NCI-H2107 treated with DMSO at 0.1 percent for 48 hours (cell line): Measurements from ENCODE around the gene CPSF4L.
"Not testable (repeated sequence)": the region's sequence is repeated elsewhere in the genome, so short reads cannot be mapped to it uniquely, and the experiment has no call there.

Experiments
- DNase-seq: peaks from one replicate; lab custom pipeline; 2025; ENCODE audit not compliant: unreplicated experiment; lab: John Stamatoyannopoulos, UW

Gene CPSF4L

DNA sequence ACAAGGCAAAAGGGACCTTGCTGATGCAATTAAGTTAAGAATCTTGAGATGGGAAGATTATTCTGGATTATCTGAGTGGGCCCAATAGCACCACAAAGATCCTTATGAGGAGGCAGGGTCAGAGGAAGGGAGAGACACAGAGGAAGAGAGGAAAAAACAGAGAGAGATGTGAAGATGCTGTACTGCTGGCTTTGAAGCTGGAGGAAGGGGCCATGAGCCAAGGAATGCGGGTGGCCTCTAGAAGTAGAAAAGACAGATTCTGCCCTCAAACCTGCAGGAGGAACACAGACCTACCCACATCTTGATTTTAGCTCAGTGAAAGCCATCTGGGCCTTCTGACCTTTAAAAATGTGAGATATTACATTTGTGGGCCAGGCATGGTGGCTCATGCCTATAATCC, 8.1 kb upstream of the CPSF4L start:
- DNase-seq: no peak

DNA sequence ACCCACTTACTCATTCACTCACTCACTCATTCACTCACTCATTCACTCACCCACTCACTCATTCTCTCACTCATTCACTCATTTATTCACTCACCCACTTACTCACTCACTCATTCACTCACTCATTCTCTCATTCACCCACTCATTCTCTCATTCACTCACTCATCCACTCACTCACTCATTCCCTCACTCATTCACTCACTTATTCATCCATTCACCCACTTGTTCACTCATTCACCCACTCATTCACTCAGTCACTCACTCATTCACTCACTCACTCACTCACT, 7.6 kb upstream of the CPSF4L start:
- DNase-seq: no peak

DNA sequence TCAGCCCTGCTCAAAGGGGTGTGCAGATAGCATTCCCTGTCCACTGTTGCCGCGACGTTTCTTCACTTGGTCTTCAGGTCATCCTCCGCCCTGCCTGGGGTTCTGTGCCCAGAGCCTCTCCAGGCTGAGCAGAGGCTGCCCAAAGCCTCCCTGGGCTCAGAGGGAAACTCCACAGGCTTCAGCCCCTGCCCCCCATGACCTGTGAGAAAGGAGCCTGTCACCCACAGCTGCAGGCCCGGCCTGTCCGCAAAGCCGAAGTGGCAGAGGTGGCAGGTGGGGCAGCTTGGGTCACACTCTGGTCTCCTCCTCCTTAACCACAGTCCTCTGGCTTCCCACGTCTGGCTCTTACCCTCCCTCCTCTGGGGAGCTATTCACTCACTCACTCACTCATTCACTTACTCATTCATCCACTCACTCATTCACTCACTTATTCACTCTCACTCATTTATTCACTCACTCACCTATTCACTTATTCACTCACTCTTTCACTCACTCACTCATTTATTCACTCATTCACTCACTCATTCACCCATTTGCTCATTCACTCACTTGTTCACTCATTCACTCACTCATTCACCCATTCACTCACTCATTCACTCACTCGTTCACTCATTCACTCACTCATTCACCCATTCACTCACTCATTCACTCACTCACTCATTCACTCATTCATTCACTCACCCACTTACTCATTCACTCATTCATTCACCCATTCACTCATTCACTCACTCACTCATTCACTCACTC, 7.1 kb upstream of the CPSF4L start:
- DNase-seq: no peak

DNA sequence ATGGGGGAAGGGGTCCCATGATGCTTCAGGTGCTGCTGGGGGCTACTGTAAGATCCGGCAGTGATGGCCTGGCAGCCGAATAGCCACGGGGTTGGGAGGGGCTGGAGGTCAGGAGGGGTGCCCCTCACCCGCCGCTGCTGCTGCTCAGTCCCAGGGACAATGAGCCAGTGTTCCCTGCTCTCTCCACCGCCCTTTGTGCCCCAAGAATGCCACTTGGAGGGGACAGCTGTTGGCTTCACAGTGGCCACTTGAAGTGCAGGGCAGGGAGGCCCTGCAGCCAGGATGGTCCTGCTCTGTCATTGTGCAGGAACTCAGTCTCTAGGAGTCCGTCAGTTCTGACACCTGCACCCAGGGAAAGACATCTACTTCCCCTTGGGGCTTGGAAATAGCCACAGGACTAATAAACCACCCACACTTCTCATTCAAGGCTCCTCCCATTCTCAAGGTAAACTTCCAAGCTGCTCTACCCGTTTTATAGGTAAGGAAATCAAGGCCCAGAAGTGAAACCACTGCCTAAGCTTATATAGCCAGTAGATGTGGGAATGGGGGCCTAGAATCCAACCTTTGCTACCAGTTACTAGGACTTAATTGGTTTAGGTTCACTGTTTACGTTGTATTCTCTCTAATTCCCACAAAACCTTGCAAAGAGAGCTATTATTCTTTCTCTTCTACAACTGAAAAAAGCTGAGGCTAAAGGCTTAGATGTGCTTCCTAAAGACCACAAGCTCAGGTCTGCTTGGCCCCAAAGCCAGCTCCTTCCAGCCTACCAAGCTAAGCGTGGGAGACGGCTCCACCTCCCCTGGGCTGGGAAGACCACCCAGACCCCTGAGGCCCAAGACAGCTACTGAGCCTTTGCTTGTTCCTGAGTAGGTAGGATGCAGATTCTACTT, 6.2 kb upstream of the CPSF4L start:
- no peak for DNase-seq

DNA sequence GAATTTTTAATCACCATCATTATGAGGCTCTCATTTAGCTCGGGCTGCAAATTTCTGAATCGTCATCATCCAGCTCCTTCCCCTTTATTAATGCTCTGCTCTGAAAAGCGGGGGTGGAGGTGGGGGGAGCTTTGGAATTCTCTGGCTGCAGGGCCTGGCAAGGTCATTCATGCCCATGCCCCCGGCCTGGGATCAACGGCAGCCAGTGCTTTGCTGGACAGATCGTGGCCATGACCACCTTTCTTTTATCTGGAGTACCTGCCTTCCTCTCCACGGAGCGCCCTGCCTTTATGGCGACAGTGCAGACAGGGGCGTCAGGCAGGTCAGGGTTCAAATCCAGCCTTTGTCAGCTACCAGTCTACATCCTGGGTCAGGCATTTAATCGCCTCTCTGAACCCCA, 5.1 kb upstream of the CPSF4L start:
- DNase-seq: no peak

DNA sequence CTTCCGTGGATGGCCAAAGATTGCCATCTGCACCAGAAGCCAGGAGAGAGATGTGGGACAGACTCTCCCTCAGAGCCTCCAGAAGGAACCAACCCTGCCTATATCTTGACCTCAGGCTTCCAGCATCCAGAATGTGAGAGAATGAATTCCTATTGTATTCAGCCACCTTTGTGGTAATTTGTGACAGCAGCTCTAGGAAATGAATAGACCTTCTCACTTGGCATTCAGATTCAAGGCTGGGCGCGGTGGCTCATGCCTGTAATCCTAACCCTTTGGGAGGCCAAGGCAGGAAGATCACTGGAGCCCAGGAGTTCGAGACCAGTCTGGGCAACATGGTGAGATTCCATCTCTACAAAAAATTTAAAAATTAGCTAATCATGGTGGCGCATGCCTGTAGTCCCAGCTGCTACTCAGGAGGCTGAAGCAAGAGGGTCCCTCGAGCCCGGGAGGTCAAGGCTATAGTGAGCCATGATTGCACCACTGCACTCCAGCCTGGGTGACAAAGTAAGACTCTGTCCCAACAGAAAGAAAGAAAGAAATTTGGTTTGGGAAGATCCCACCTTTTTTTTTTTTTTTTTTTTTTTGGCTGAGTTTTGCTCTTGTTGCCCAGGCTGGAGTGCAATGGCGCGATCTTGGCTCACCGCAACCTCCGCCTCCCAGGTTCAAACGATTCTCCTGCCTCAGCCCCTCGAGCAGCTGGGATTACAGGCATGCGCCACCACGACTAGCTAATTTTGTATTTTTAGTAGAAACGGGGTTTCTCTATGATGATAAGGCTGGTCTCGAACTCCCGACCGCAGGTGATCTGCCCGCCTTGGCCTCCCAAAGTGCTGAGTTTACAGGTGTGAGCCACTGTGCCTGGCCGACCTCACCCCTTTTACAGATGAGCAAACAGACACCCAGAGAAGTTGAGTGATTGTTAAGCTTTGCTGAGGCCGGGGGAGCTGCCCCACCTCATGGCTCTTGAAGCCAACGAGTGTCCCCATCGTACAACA, 4.3 kb upstream of the CPSF4L start:
- DNase-seq: no peak

DNA sequence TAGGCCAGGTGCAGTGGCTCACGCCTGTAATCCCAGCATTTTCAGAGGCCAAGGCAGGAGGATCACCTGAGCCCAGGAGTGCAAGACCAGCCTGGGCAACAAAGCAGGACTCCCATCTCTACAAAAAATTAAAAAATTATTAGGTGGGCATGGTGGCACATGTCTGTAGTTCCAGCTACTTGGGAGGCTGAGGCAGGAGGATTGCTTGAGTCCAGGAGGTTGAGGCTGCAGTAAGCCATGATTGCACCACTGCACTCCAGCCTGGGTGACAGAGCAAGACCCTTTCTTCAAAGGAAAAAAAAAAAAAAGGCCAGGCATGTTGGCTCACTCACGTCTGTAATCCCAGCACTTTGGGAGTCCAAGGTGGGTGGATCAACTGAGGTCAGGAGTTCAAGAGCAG, 2.8 kb upstream of the CPSF4L start:
- not testable (repeated sequence) for DNase-seq

DNA sequence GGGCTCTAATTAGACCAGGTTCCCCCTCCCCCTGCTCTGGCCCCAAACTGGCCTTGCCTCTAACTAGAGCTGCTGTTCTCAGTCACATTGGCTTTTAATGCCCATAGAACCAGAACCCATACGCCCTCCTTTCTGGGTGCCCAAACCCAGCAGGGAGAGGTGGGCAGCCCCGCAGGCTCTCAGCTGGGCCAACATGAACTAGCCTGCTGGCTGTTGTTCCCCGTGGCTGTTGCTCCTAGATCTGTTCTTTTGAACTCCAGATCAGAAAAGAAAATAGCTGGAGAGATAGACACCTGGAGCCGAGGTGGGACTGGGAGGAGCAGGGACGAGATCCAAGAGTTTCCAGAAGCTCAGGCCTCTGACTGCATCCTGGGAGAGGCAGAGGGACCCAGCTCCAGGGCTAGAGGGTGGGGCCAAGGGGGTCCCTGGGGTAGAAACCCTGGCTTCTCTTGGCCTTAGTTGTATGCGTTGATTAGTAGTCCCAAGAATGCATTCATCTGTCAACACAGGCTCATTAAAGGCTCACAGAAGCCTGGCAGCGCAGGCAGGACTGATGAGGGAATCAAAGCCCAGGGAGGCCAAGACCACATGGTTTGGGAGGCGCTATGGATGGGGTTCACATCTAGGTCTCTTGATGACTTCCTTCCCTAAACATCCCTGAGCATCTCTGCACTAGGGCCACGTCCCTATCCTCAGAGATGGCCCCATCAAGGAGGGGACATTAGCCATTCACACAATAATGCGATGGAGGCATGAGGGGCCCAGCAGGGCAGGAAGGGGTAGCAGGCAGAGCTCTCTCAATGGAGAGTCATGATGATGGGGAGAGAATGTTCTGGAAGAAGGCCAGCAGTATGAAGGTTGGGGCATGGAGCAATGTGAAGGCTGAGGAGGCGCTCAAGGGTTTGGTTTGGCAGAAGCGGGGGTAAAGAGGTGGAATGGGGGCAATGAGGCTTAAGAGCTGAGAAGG, 1.3 kb upstream of the CPSF4L start:
- no peak for DNase-seq

DNA sequence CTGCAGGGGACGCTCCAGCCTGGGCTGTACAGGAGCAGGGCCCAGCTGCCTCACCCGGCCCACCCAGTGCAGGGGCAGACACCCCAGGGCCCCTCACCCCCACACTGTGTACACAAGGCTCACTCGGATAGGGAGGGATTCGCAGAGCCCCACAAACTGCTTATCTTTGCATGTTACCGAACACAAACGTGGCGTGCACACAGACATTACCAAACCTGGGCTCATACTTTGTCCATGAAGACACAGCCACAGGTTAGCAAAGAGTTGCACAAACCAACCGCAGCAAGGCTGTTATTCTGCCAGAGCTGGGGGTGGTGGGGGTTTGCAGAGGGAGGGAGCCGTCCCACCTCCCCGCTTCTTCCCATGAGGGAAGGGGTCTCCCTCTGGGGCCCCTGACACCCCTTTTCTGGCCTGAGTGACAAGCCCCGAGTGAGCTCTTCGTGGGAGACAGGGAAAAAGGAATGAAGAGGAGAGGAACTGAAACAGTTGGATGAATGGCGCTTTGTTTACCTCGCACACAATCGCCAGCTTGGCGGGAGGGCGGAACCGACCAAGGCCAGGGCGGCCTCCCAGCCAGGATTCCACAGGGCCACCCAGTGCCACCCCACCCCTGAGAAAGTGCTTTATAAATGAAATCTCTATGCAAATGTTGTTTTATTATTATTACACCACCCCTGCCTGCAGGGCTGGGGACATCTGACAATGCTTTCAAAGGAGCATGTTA, 434 bp upstream of the CPSF4L start:
- DNase-seq: peak; percentile 29

DNA sequence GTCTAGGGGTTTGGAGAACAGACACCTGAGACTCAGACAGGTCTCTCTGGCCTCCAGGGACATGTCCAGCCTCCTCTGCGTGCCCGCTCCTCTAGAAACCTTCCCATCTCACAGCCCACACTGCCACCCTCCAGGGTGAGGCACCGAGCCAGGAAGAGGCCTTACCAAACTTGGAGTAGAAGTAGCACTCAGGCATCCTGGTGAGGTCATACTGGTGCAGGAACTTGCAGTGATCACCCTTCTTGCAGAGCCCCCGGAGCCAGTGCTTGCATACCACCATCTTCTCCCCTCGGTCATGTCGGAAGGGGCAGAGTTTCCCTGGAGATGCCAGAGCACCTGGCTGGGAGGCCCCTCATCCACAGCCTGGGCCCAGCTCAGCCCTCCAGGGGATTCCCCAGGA, 4.2 kb downstream of the CPSF4L start:
- DNase-seq: no peak

DNA sequence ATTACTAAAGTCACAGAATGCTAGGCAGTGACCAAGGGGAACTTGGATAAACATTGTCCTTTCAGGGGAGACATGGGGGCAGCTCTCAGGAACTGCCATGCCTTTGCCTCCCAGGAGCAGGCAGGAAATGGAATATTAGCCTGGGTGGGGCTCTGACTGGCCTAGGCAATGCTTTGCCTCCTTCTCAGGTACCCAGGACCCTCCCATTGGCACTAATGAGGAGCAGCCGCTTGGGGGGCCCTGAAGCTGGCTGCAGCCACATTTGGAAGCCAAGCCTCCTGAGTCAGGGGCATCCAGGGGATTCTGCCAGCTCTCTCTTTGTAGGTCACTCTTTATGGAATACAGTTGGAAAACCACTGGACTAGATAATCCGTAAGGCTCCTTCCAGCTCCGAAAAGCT, 5.5 kb downstream of the CPSF4L start:
- DNase-seq: no peak

DNA sequence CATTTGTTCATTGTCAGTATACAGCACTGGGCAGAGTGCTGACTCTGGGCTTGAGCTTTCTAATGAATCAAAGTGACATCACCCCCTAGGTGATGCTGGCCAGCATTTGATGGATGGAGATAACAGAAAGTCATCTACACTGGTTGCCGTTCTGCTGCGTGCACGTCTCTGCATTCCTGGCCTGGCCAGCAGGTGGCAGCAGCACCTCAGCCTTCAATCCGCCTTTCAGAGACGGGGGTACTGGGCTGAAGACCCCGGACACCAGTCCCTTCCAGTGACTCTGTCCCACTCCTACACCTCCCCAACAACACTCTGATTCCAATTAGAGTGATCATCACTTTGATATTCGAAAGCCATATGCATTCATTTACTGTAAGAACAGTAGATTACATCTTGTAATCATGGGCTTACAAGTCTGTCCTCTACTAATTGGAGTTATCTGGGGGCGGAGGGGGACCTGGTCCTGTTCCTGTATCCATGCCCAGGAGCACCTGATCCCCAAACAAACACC, 6.0 kb downstream of the CPSF4L start:
- no peak for DNase-seq

DNA sequence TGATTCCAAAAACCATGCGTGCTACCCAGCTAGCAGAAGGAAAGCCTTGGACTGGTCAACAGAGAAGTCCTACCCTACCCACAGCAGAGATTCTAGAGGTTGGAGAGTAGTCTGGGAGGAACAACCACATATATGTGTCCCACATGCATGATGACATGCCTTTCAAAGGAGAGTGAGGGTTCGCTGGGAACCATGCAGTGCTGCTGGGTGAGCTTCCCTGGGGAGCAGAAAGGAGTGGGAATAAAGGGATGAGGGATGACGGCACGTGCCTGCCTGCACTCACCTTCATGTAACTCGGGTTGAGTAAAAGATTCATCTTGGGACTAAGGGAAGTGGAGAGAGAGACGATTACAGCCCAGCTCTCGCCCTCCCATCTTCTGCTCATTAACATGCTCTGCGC, 9.8 kb downstream of the CPSF4L start:
- DNase-seq: no peak

DNA sequence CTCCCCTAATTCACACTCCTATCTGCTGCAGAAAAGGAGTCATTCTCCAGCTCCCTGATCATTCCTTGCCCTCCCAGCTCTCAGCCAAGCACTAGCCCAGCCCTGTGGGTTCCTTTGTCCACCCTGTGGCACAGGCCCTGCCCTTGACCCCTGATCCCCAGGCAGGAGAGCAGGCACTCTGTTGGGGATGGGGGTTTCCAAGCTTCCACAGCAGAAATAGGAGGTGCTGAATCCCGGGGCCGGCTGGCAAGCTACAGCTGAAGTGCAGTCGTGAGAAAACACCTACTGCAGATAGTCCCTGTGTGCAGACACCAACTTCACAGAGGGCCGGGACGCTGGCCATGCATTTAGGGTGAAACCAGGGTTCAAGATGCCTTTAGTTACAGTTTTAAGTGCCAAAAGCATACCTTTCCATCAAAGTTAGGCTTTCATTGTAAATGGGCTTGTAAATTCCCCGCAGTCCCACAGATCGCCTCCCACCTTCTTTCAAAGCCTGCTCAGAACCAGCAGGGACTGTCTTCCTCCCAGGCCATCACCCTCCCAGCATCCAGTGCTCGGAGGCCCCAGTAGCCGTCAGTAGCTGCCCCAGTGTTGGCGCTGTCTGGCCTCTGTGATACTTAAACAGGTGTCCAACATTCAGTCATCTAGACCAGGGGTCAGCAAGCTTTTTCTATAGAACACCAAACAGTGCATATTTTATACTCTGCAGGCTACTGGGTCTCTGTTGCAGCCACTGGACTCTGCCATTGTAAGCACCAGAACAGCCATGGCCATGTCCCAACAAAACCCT, 10.6 kb downstream of the CPSF4L start:
- no peak for DNase-seq

DNA sequence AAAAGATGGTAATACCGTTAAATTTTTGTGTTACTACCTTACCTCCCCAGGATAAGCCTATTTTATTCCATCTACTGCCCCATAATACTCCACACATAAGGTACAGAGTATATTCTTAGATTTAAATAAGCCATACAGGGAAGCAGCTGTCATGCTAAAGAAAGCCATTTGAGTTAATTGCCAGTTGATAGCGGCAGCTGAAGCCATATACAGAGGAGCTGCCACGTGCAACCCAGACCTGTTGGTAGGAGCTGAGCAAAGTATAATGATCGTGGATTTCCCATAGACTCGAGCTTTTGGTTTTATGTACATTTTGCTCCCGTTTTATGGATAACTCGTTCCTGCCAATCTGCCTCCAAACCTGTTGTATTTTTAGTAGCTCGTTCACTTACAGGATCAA, 12.0 kb downstream of the CPSF4L start:
- DNase-seq: peak; percentile 51

DNA sequence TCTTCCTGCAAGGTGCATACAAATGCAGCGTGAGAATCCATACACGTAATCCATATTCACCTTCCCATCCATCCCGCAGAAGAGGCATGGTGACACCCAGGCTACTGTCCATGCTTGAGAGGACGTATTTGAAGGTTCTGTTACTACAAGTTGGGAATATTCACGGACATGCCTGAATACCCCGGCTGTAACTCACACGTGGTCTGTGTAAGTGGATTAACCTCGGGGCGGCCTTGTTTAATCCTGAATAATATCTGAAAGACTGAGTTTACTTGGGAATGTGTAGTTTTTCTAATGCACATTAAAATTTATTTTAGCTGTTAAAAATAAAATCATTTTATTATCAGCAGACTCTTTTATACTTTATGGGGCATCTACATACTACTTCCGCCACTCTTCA, 13.1 kb downstream of the CPSF4L start:
- no peak for DNase-seq

DNA sequence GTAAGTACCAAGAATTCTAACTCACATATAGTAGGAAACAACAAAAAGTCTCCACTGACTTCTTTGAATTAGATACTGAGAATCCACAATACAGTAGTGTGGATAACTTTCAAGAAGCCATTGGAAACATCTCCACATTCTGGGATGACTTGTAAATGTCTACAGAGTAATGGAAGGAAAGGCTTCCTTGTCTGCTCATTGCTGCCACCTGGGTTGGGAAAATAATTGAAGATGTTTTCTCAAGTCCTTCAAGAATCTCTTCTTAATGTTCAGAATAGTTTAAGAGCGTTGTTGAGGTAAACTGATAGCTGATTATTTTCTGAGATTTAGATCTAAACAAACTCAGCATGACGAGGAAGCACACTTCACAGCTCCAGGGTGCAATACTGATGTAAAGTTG, 14.0 kb downstream of the CPSF4L start:
- DNase-seq: no peak

DNA sequence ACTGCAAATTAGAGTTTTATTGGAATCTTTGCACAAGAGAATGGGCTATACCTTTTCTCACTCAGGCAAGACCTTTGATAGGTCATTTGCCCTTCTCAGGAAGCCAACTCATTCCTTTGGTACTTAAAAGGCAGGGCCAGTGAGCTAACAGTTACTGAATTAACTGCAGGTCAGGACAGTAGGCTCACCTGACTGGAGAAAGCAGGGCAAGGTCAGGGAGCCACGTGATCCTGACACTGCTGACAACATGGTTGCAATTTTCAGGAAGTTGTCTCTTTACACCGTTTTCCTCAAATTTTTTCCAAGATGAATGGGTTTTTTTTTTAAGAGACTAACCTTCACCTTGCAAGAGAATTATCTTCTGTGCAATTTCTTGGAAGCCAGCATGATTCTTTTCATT, 21.1 kb downstream of the CPSF4L start:
- no peak for DNase-seq

DNA sequence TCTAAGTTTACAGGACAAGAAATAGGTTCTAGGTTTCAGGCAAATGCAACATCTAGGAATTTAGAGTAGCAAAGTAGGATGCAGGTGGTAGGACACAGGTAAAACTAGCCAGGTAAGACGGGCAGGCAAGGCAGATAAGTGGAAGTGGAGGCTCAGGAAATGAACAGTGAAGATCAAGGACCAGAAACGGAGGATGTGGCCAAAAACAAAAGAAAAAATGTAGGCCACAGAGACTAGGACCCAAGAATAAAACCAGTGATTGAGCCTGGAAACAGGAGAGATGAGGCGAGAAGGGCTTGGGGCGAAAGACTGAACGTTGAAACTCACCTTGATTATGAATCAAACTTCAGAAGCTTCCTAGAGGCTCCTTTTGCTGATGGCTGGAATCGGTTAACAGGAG, 24.0 kb downstream of the CPSF4L start:
- no peak for DNase-seq
